Loucy (cell line): ENCODE measurements around the gene DYNC1I2.

Source experiments
- H2AFZ ChIP-seq: fragments of 200-600 bp; sonication (generic); 2 replicates; pipeline ENCODE4 v1.6.0; 2016; ENCODE audit warnings: antibody characterized with exemption, mild to moderate bottlenecking, low read length, moderate library complexity
- H3F3A ChIP-seq: fragments of 200-600 bp; 2 replicates; pipeline ENCODE4 v1.6.0; 2016; ENCODE audit warnings: antibody characterized with exemption, low read depth, mild to moderate bottlenecking
- H3K27me3 ChIP-seq: fragments of 200-600 bp; sonication (generic); 2 replicates; pipeline ENCODE4 v1.6.1; 2014; ENCODE audit warnings: low read length, mild to moderate bottlenecking; ENCODE audit not compliant: insufficient read depth, poor library complexity, severe bottlenecking
- H3K36me3 ChIP-seq: fragments of 200-600 bp; sonication (generic); 2 replicates; pipeline ENCODE4 v1.6.1; 2016; ENCODE audit warnings: low read length; ENCODE audit not compliant: insufficient read depth
- H3K4me1 ChIP-seq: fragments of 200-600 bp; sonication (generic); 2 replicates; pipeline ENCODE4 v1.5.1; 2014; ENCODE audit warnings: low read length, mild to moderate bottlenecking; ENCODE audit not compliant: insufficient read depth, poor library complexity, severe bottlenecking
- H3K4me2 ChIP-seq: fragments of 200-600 bp; sonication (generic); 2 replicates; pipeline ENCODE4 v1.6.0; 2014; ENCODE audit warnings: antibody characterized with exemption, low read length, low read depth, mild to moderate bottlenecking; ENCODE audit not compliant: poor library complexity, severe bottlenecking
- H3K4me3 ChIP-seq: fragments of 200-600 bp; sonication (generic); 2 replicates; pipeline ENCODE4 v1.5.1; 2014; ENCODE audit warnings: low read length, mild to moderate bottlenecking, mixed read lengths; ENCODE audit not compliant: poor library complexity, severe bottlenecking
- H3K79me2 ChIP-seq: fragments of 200-600 bp; sonication (generic); 2 replicates; pipeline ENCODE4 v1.6.1; 2014; ENCODE audit warnings: low read length; ENCODE audit not compliant: insufficient read depth
- H3K9ac ChIP-seq: fragments of 200-600 bp; sonication (generic); 2 replicates; pipeline ENCODE4 v1.6.0; 2014; ENCODE audit warnings: mild to moderate bottlenecking, low read depth, low read length, moderate library complexity; ENCODE audit not compliant: poor library complexity, severe bottlenecking
- H3K9me2 ChIP-seq: fragments of 200-600 bp; sonication (generic); replicated peaks from 2 replicates; pipeline ENCODE4 v1.6.1; 2016; ENCODE audit warnings: low read depth, low read length, mixed read lengths
- H3K9me3 ChIP-seq: fragments of 200-600 bp; sonication (generic); 2 replicates; pipeline ENCODE4 v1.6.1; 2014; ENCODE audit warnings: mild to moderate bottlenecking, antibody characterized with exemption, low read length, low read depth; ENCODE audit not compliant: insufficient read depth
- H4K20me1 ChIP-seq: fragments of 200-600 bp; sonication (generic); 2 replicates; pipeline ENCODE4 v1.6.0; 2014; ENCODE audit warnings: antibody characterized with exemption, low read length, mild to moderate bottlenecking; ENCODE audit not compliant: insufficient read depth, poor library complexity, severe bottlenecking
- CTCF ChIP-seq: fragments of 200-600 bp; sonication (generic); conservative IDR thresholded peaks from 2 replicates; pipeline ENCODE4 v1.5.1; 2014; ENCODE audit warnings: mild to moderate bottlenecking, antibody characterized with exemption, low read length
- EZH2phosphoT487 ChIP-seq: fragments of 200-600 bp; IDR thresholded peaks from 2 replicates; pipeline ENCODE4 v1.6.1; 2018; ENCODE audit warnings: antibody characterized with exemption, mild to moderate bottlenecking, moderate library complexity, borderline replicate concordance

Gene DYNC1I2

GRCh38 chr2:171703574-171704347 is 16.5 kb downstream of the DYNC1I2 start:
- H3K9me2 ChIP-seq: no peaks in the 10 kb centered on the region
- peaks cover 32% of the 10 kb centered on the region for H4K20me1 ChIP-seq
- H3K36me3 ChIP-seq: peaks cover 29% of the 10 kb centered on the region; the same call in 1 of the 2 replicates
- peaks cover 32% of the 10 kb centered on the region; the same call in 1 of the 2 replicates for H3K79me2 ChIP-seq
- no peak overlapping the region for H2AFZ ChIP-seq
- H3F3A ChIP-seq: no peaks in the 10 kb centered on the region
- H3K27me3 ChIP-seq: no peaks in the 10 kb centered on the region
- H3K4me3 ChIP-seq: no peak overlapping the region
- no peak overlapping the region for H3K4me2 ChIP-seq
- H3K9ac ChIP-seq: no peak overlapping the region
- no peaks in the 10 kb centered on the region for H3K4me1 ChIP-seq
- H3K9me3 ChIP-seq: no peaks in the 10 kb centered on the region
- TF ChIP-seq CTCF: peak; percentile 72
- no peak for TF ChIP-seq EZH2phosphoT487

- Histone ChIP-seq H3K4me2 (no peak overlapping the region), H3K79me2 (peaks cover 21% of the 10 kb centered on the region; the same call in 1 of the 2 replicates), H3K4me3 (no peak overlapping the region), H3K9me2 (no peaks in the 10 kb centered on the region), H3K4me1 (no peaks in the 10 kb centered on the region), H2AFZ (no peak overlapping the region), H3K36me3 (peaks cover 31% of the 10 kb centered on the region; the same call in 1 of the 2 replicates), H4K20me1 (peaks cover 32% of the 10 kb centered on the region), H3K27me3 (no peaks in the 10 kb centered on the region), H3F3A (no peaks in the 10 kb centered on the region), H3K9ac (no peak overlapping the region), H3K9me3 (no peaks in the 10 kb centered on the region)
- TF ChIP-seq CTCF (peak; percentile 67), EZH2phosphoT487 (no peak)
Measured at GRCh38 chr2:171706152-171706803, 19.0 kb downstream of the DYNC1I2 start.

- H3K4me3 ChIP-seq: no peak overlapping the region
- peaks cover 11% of the 10 kb centered on the region for H3K4me1 ChIP-seq
- H3K27me3 ChIP-seq: no peaks in the 10 kb centered on the region
- no peak overlapping the region for H3K4me2 ChIP-seq
- H3K9ac ChIP-seq: peak overlapping the region; percentile 23
- peaks cover 28% of the 10 kb centered on the region; the same call in 1 of the 2 replicates for H3K36me3 ChIP-seq
- H4K20me1 ChIP-seq: peaks cover 31% of the 10 kb centered on the region
- TF ChIP-seq CTCF (no peak), EZH2phosphoT487 (no peak)
- no peaks in the 10 kb centered on the region for H3K9me2 ChIP-seq
- no peak overlapping the region for H2AFZ ChIP-seq
- peaks cover 20% of the 10 kb centered on the region; the same call in 1 of the 2 replicates for H3K79me2 ChIP-seq
- no peaks in the 10 kb centered on the region for H3K9me3 ChIP-seq
- no peaks in the 10 kb centered on the region for H3F3A ChIP-seq
Measured at GRCh38 chr2:171707752-171708151, 20.5 kb downstream of the DYNC1I2 start.
